CD4-positive, alpha-beta T cell (primary cell): ENCODE results near the gene TSPYL1. TPM values are rescaled to one million over a fixed set of nuclear protein-coding genes. Genes with fewer than 3 reads are reported as not detected.
"Not testable (repeated sequence)": the region's sequence is repeated elsewhere in the genome, so short reads cannot be mapped to it uniquely, and the experiment has no call there.

ENCODE experiments used
- ATAC-seq: fragments of 200-7000 bp; cut with Tn5 transposase; one replicate; pipeline ENCODE4 v1.10.0; 2022; ENCODE audit warnings: mild to moderate bottlenecking; ENCODE audit not compliant: poor library complexity
- CTCF ChIA-PET: fragments of 350-600 bp; sonication (Branson Sonifier 250); formaldehyde crosslinking; loops from one replicate; lab custom pipeline; 2021; ENCODE audit warnings: antibody characterized with exemption, inconsistent platforms; lab: Charles Lee
- POLR2A ChIA-PET: fragments of 350-600 bp; sonication (Branson Sonifier 250); formaldehyde crosslinking; loops from one replicate; lab custom pipeline; 2021; ENCODE audit warnings: antibody characterized with exemption, inconsistent platforms; lab: Charles Lee
- DNase-seq, 14 experiments: peaks; one replicate each; pipeline ENCODE4 v3.0.0-alpha.2; 2013 to 2020; ENCODE audit warnings: mixed read lengths in 2 of 14
- H3K27ac ChIP-seq, 2 donors: one replicate each; pipeline versions ENCODE4 v1.5.1 to v1.7.0; 2013; ENCODE audit warnings: low read length in 2 of 2, low read depth in 1 of 2, mild to moderate bottlenecking in 1 of 2
- H3K27me3 ChIP-seq, 2 experiments: 1 replicate in 1 of 2; 2 replicates in 1 of 2; pipeline versions ENCODE4 v1.6.1 to v1.7.0; 2013; ENCODE audit warnings: low read length in 2 of 2, control low read depth in 1 of 2, mild to moderate bottlenecking in 1 of 2, moderate library complexity in 1 of 2; ENCODE audit not compliant: insufficient read depth in 2 of 2, control insufficient read depth in 1 of 2
- H3K36me3 ChIP-seq: one replicate; pipeline ENCODE4 v1.6.1; 2013; ENCODE audit warnings: low read length, control low read depth; ENCODE audit not compliant: insufficient read depth
- H3K4me1 ChIP-seq: one replicate; pipeline ENCODE4 v1.6.1; 2013; ENCODE audit warnings: low read length, control low read depth; ENCODE audit not compliant: insufficient read depth
- H3K4me3 ChIP-seq: one replicate; pipeline ENCODE4 v1.5.1; 2013; ENCODE audit warnings: mild to moderate bottlenecking, low read length, moderate library complexity
- H3K9me3 ChIP-seq, 2 experiments: 1 replicate in 1 of 2; 2 replicates in 1 of 2; pipeline versions ENCODE4 v1.6.1 to v1.7.0; 2013; ENCODE audit warnings: low read length in 2 of 2, mild to moderate bottlenecking in 2 of 2, control low read depth in 1 of 2, moderate library complexity in 1 of 2; ENCODE audit not compliant: control insufficient read depth in 1 of 2, insufficient read depth in 1 of 2
- H3K27ac Mint-ChIP-seq: one replicate; pipeline ENCODE4 v1.8.0; 2020; ENCODE audit warnings: mixed read lengths
- H3K27me3 Mint-ChIP-seq: one replicate; pipeline ENCODE4 v1.8.0; 2021; ENCODE audit warnings: mixed read lengths
- H3K36me3 Mint-ChIP-seq: one replicate; pipeline ENCODE4 v1.8.0; 2021; ENCODE audit warnings: low read depth, mixed read lengths
- H3K4me1 Mint-ChIP-seq: one replicate; pipeline ENCODE4 v1.8.0; 2021; ENCODE audit warnings: low read depth, mixed read lengths
- H3K4me3 Mint-ChIP-seq: one replicate; pipeline ENCODE4 v1.8.0; 2020; ENCODE audit warnings: mild to moderate bottlenecking, mixed read lengths
- H3K9me3 Mint-ChIP-seq: one replicate; pipeline ENCODE4 v1.8.0; 2020; ENCODE audit warnings: mixed read lengths
- CTCF ChIP-seq: fragments of 200-600 bp; IDR thresholded peaks from one replicate; pipeline ENCODE4 v1.8.0; 2022; ENCODE audit warnings: antibody characterized with exemption, mild to moderate bottlenecking
- intact Hi-C, 2 experiments: fragments of 100-400 bp; cut with DNase I in 1 of 2; cut with micrococcal nuclease in 1 of 2; formaldehyde crosslinking; loops; one replicate each; pipeline versions ENCODE4 v1.15.1 to v1.9.0; 2023 to 2025; cut with DNase I, micrococcal nuclease
- total RNA-seq, 174 experiments: library from RNA in 2 of 174; stranded (reverse) in 2 of 174; gene quantifications; one replicate each; pipeline ENCODE4 v1.2.3 and lab custom pipeline; 2021 to 2026

The TSPYL1 gene
- total RNA-seq, 2 experiments from 2014 or later = 225 to 226 TPM

- no peak for ATAC-seq
- no peaks in the 10 kb centered on the region for H3K4me1 Mint-ChIP-seq
- H3K4me3 Mint-ChIP-seq = no peak overlapping the region
- H3K27me3 Mint-ChIP-seq = no peaks in the 10 kb centered on the region
- Histone ChIP-seq H3K9me3 (no peaks in the 10 kb centered on the region), H3K4me3 (no peak overlapping the region), H3K4me1 (no peaks in the 10 kb centered on the region), H3K27me3 (no peaks in the 10 kb centered on the region), H3K36me3 (no peaks in the 10 kb centered on the region), H3K27ac (no peak overlapping the region)
- TF ChIP-seq CTCF = no peak
- H3K9me3 Mint-ChIP-seq = no peaks in the 10 kb centered on the region
- intact Hi-C loops = no loop called here
- no peak for DNase-seq
- POLR2A ChIA-PET = no interaction called here
- H3K27ac Mint-ChIP-seq = no peak overlapping the region
- CTCF ChIA-PET = no interaction called here
- H3K36me3 Mint-ChIP-seq = no peaks in the 10 kb centered on the region
Measured at GRCh38 chr6:116323863-116324262, 44.1 kb upstream of the TSPYL1 start.

- CTCF ChIA-PET, POLR2A ChIA-PET, H3K27me3 Mint-ChIP-seq, H3K36me3 Mint-ChIP-seq, H3K4me1 Mint-ChIP-seq, H3K27me3 ChIP-seq, H3K9me3 Mint-ChIP-seq, ATAC-seq, DNase-seq, H3K4me3 ChIP-seq, H3K9me3 ChIP-seq, H3K4me3 Mint-ChIP-seq, intact Hi-C loops, H3K27ac Mint-ChIP-seq, H3K36me3 ChIP-seq, H3K4me1 ChIP-seq, H3K27ac ChIP-seq: not testable (repeated sequence)
Measured at GRCh38 chr6:116321933-116322332, 42.2 kb upstream of the TSPYL1 start.

GRCh38 chr6:116316772-116317467 is 37.2 kb upstream of the TSPYL1 start:
- H3K27ac ChIP-seq = no peak overlapping the region
- Mint-ChIP-seq H3K4me3 (no peak overlapping the region), H3K27ac (no peak overlapping the region), H3K4me1 (no peaks in the 10 kb centered on the region), H3K9me3 (no peaks in the 10 kb centered on the region), H3K27me3 (no peaks in the 10 kb centered on the region), H3K36me3 (no peaks in the 10 kb centered on the region)
- H3K4me1 ChIP-seq = no peaks in the 10 kb centered on the region
- TF ChIP-seq CTCF = no peak
- intact Hi-C loops = no loop called here
- ATAC-seq = no peak
- no peak for DNase-seq
- H3K36me3 ChIP-seq = no peaks in the 10 kb centered on the region
- no peaks in the 10 kb centered on the region for H3K27me3 ChIP-seq
- CTCF ChIA-PET = interaction anchor here (1.1 kb wide), 1 partner anchor 48 kb away, joined by 5 read pairs; no protein-coding TSS in a partner anchor
- H3K9me3 ChIP-seq = no peaks in the 10 kb centered on the region
- POLR2A ChIA-PET = interaction anchor here (1.7 kb wide), 1 partner anchor 16 kb away, joined by 3 read pairs; no protein-coding TSS in a partner anchor
- H3K4me3 ChIP-seq = no peak overlapping the region

GRCh38 chr6:116314878-116315277 is 35.1 kb upstream of the TSPYL1 start:
- peaks cover 7% of the 10 kb centered on the region for H3K36me3 Mint-ChIP-seq

More at GRCh38 chr6:116314878-116315277, 35.1 kb upstream of the TSPYL1 start:
- H3K27me3 ChIP-seq = no peaks in the 10 kb centered on the region
- Mint-ChIP-seq H3K27me3 (no peaks in the 10 kb centered on the region), H3K4me3 (no peak overlapping the region), H3K4me1 (no peaks in the 10 kb centered on the region), H3K9me3 (no peaks in the 10 kb centered on the region), H3K27ac (no peak overlapping the region)
- POLR2A ChIA-PET = no interaction called here
- no peaks in the 10 kb centered on the region for H3K36me3 ChIP-seq
- no peaks in the 10 kb centered on the region for H3K9me3 ChIP-seq
- no peak for ATAC-seq
- intact Hi-C loops = no loop called here
- H3K27ac ChIP-seq = no peak overlapping the region
- CTCF ChIA-PET = no interaction called here
- no peaks in the 10 kb centered on the region for H3K4me1 ChIP-seq
- peak in 2 of 14 experiments; percentile 32 to 56 for DNase-seq
- TF ChIP-seq CTCF = no peak
- no peak overlapping the region for H3K4me3 ChIP-seq
